Measurements from ENCODE around the gene NISCH.

The NISCH gene

GRCh38 chr3:52534281-52535183 is 79.1 kb downstream of the NISCH start:
- peak; percentile 3 for DNase-seq (ENCODE audit: insufficient read length, low spot score)
- FAIRE-seq, result no peak

- DNase-seq (ENCODE audit: insufficient read length, low spot score), result no peak
- FAIRE-seq, result peak; percentile 8
Measured at GRCh38 chr3:52535411-52536111, 80.2 kb downstream of the NISCH start.

GRCh38 chr3:52536112-52536368 is 80.6 kb downstream of the NISCH start:
- no peak for FAIRE-seq

GRCh38 chr3:52536369-52537164 is 81.2 kb downstream of the NISCH start, which contains the start of gene UQCC5:
Gene UQCC5 (plus strand): TSS chr3:52536605. CDS start chr3:52536756, 151 bp downstream.
- FAIRE-seq (peak; percentile 97), DNase-seq (ENCODE audit: insufficient read length, low spot score) (peak; percentile 97)

More at GRCh38 chr3:52536112-52536368, 80.6 kb downstream of the NISCH start:
- no peak for DNase-seq (ENCODE audit: insufficient read length, low spot score)

GRCh38 chr3:52537165-52537620 is 81.8 kb downstream of the NISCH start:
- DNase-seq (ENCODE audit: insufficient read length, low spot score), result no peak
- no peak for FAIRE-seq

GRCh38 chr3:52537726-52538421 is 82.5 kb downstream of the NISCH start:
- no peak for DNase-seq (ENCODE audit: insufficient read length, low spot score)
- FAIRE-seq, result no peak

- DNase-seq (ENCODE audit: insufficient read length, low spot score) (no peak), FAIRE-seq (no peak)
Measured at GRCh38 chr3:52539010-52539653, 83.7 kb downstream of the NISCH start.

DNA sequence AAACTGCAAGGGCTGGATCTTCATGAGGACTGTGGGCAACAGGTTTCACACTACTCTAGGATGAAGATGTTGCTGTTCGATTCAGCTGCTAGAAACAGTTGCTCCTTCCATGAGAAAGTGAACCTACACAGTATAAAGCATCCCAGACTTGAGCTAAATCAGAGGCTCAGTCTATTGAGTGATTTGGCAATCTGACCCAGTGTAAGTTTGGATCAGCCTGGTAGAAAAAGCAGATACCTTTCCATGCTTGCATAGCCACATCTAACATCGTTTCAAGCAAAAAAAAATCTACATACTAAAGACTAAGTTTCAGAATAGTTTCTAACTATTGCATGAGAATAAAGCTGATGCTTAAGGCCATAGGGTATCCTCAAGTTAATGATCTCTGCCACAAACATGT is 85.6 kb downstream of the NISCH start:
- FAIRE-seq, result no peak
- no peak for DNase-seq (ENCODE audit: insufficient read length, low spot score)

All from GM19239 (cell line).